Activated CD4-positive, alpha-beta T cell treated with anti-CD3 and anti-CD28 coated beads, Interleukin-2, amount 10 ng/mL, durations not matched to agents 7 days and 5 days (primary cell): Measurements from ENCODE around the gene HADHA. TPM values are rescaled to one million over a fixed set of nuclear protein-coding genes. Genes with fewer than 3 reads are reported as not detected.

ENCODE experiments used
- CTCF ChIA-PET: fragments of 350-600 bp; sonication (Branson Sonifier 250); formaldehyde crosslinking; loops from one replicate; lab custom pipeline; 2021; ENCODE audit warnings: antibody characterized with exemption; lab: Charles Lee
- POLR2A ChIA-PET: fragments of 350-600 bp; sonication (Branson Sonifier 250); formaldehyde crosslinking; loops from one replicate; lab custom pipeline; 2021; ENCODE audit warnings: antibody characterized with exemption; lab: Charles Lee
- DNase-seq: peaks from one replicate; pipeline ENCODE4 v3.0.0-alpha.2; 2020
- H3K27ac Mint-ChIP-seq: one replicate; pipeline ENCODE4 v1.8.0; 2021; ENCODE audit warnings: mild to moderate bottlenecking, moderate library complexity, mixed read lengths
- H3K27me3 Mint-ChIP-seq: one replicate; pipeline ENCODE4 v1.8.0; 2021; ENCODE audit warnings: mixed read lengths
- H3K36me3 Mint-ChIP-seq: one replicate; pipeline ENCODE4 v1.8.0; 2021; ENCODE audit warnings: low read depth, mixed read lengths
- H3K4me1 Mint-ChIP-seq: one replicate; pipeline ENCODE4 v1.8.0; 2021; ENCODE audit warnings: mixed read lengths
- H3K4me3 Mint-ChIP-seq: one replicate; pipeline ENCODE4 v1.8.0; 2021; ENCODE audit warnings: mild to moderate bottlenecking, moderate library complexity, mixed read lengths
- H3K9me3 Mint-ChIP-seq: one replicate; pipeline ENCODE4 v1.8.0; 2021; ENCODE audit warnings: mixed read lengths
- total RNA-seq, 2 experiments: library from RNA; stranded (reverse); gene quantifications; one replicate each; pipeline ENCODE4 v1.2.3, GENCODE V29; 2021

The HADHA gene
- total RNA-seq, 2 experiments from 2014 or later, result 117 to 124 TPM

- Mint-ChIP-seq H3K36me3 (peaks cover 60% of the 10 kb centered on the region), H3K9me3 (no peaks in the 10 kb centered on the region), H3K27me3 (no peaks in the 10 kb centered on the region), H3K4me1 (no peaks in the 10 kb centered on the region), H3K4me3 (no peak overlapping the region), H3K27ac (no peak overlapping the region)
- ChIA-PET CTCF (no interaction called here), POLR2A (no interaction called here)
- no peak for DNase-seq
These were observed 40.5 kb downstream of the HADHA start for GRCh38 chr2:26203906-26204305.

GRCh38 chr2:26202981-26203490, 41.4 kb downstream of the HADHA start:
- Mint-ChIP-seq H3K36me3 (peaks cover 56% of the 10 kb centered on the region), H3K4me3 (no peak overlapping the region), H3K27ac (no peak overlapping the region), H3K4me1 (no peaks in the 10 kb centered on the region), H3K9me3 (no peaks in the 10 kb centered on the region), H3K27me3 (no peaks in the 10 kb centered on the region)
- no peak for DNase-seq
- ChIA-PET POLR2A (no interaction called here), CTCF (no interaction called here)

- ChIA-PET CTCF (interaction anchor here (1.6 kb wide), 1 partner anchor 13 kb away, joined by 12 read pairs; no protein-coding TSS in a partner anchor), POLR2A (no interaction called here)
- peaks cover 58% of the 10 kb centered on the region for H3K36me3 Mint-ChIP-seq
- no peaks in the 10 kb centered on the region for H3K27me3 Mint-ChIP-seq
- H3K9me3 Mint-ChIP-seq, result no peaks in the 10 kb centered on the region
- no peak for DNase-seq
- no peak overlapping the region for H3K27ac Mint-ChIP-seq
- H3K4me3 Mint-ChIP-seq, result no peak overlapping the region
- no peaks in the 10 kb centered on the region for H3K4me1 Mint-ChIP-seq
These were observed 46.9 kb downstream of the HADHA start for GRCh38 chr2:26197516-26197915.

- Mint-ChIP-seq H3K27ac (no peak overlapping the region), H3K36me3 (peaks cover 52% of the 10 kb centered on the region), H3K4me3 (no peak overlapping the region), H3K9me3 (no peaks in the 10 kb centered on the region), H3K4me1 (no peaks in the 10 kb centered on the region), H3K27me3 (no peaks in the 10 kb centered on the region)
- no peak for DNase-seq
- ChIA-PET CTCF (interaction anchor here (0.9 kb wide), 1 partner anchor 12 kb away, joined by 4 read pairs; no protein-coding TSS in a partner anchor), POLR2A (no interaction called here)
These were observed 47.6 kb downstream of the HADHA start for GRCh38 chr2:26196683-26197418.

GRCh38 chr2:26195040-26195984, 49.1 kb downstream of the HADHA start:
- Mint-ChIP-seq H3K27me3 (no peaks in the 10 kb centered on the region), H3K27ac (no peak overlapping the region), H3K36me3 (peaks cover 53% of the 10 kb centered on the region), H3K4me3 (no peak overlapping the region), H3K9me3 (no peaks in the 10 kb centered on the region), H3K4me1 (no peaks in the 10 kb centered on the region)
- ChIA-PET CTCF (interaction anchor here (0.6 to 2.3 kb wide), 4 partner anchors 10 to 295 kb away, joined by 3 to 12 read pairs (median 4); no protein-coding TSS in a partner anchor), POLR2A (no interaction called here)
- no peak for DNase-seq

- Mint-ChIP-seq H3K27ac (no peak overlapping the region), H3K4me1 (no peaks in the 10 kb centered on the region), H3K4me3 (no peak overlapping the region), H3K27me3 (no peaks in the 10 kb centered on the region), H3K9me3 (no peaks in the 10 kb centered on the region), H3K36me3 (peaks cover 48% of the 10 kb centered on the region)
- DNase-seq, result no peak
- POLR2A ChIA-PET, result no interaction called here
- CTCF ChIA-PET, result interaction anchor here (1.2 to 2.3 kb wide), 3 partner anchors 9 to 17 kb away, joined by 4 to 12 read pairs (median 5); no protein-coding TSS in a partner anchor
These were observed 50.7 kb downstream of the HADHA start for GRCh38 chr2:26193578-26194231.

- Mint-ChIP-seq H3K27ac (no peak overlapping the region), H3K36me3 (peaks cover 32% of the 10 kb centered on the region), H3K4me3 (no peak overlapping the region), H3K27me3 (no peaks in the 10 kb centered on the region), H3K9me3 (no peaks in the 10 kb centered on the region), H3K4me1 (peaks cover 3% of the 10 kb centered on the region)
- no peak for DNase-seq
- ChIA-PET CTCF (interaction anchor here (1.1 to 1.6 kb wide), 2 partner anchors 8 to 276 kb away, joined by 3 to 4 read pairs; no protein-coding TSS in a partner anchor), POLR2A (no interaction called here)
These were observed 52.9 kb downstream of the HADHA start for GRCh38 chr2:26191316-26192159.

GRCh38 chr2:26190369-26190768, 54.1 kb downstream of the HADHA start:
- Mint-ChIP-seq H3K27ac (no peak overlapping the region), H3K4me3 (no peak overlapping the region), H3K4me1 (peaks cover 8% of the 10 kb centered on the region), H3K9me3 (no peaks in the 10 kb centered on the region), H3K27me3 (peaks cover 4% of the 10 kb centered on the region), H3K36me3 (peaks cover 25% of the 10 kb centered on the region)
- ChIA-PET POLR2A (no interaction called here), CTCF (no interaction called here)
- no peak for DNase-seq

- no peak for DNase-seq
- ChIA-PET POLR2A (no interaction called here), CTCF (interaction anchor here (0.9 kb wide), 1 partner anchor 9 kb away, joined by 3 read pairs; no protein-coding TSS in a partner anchor)
- H3K9me3 Mint-ChIP-seq, result no peaks in the 10 kb centered on the region
- H3K4me3 Mint-ChIP-seq, result no peak overlapping the region
- no peak overlapping the region for H3K27ac Mint-ChIP-seq
- H3K27me3 Mint-ChIP-seq, result peaks cover 7% of the 10 kb centered on the region
- peaks cover 20% of the 10 kb centered on the region for H3K36me3 Mint-ChIP-seq
- H3K4me1 Mint-ChIP-seq, result peaks cover 11% of the 10 kb centered on the region
These were observed 54.7 kb downstream of the HADHA start for GRCh38 chr2:26189751-26190150.

GRCh38 chr2:26189123-26189522, 55.3 kb downstream of the HADHA start:
- Mint-ChIP-seq H3K36me3 (peaks cover 16% of the 10 kb centered on the region), H3K27ac (no peak overlapping the region), H3K9me3 (no peaks in the 10 kb centered on the region), H3K27me3 (peaks cover 7% of the 10 kb centered on the region), H3K4me1 (peaks cover 11% of the 10 kb centered on the region), H3K4me3 (no peak overlapping the region)
- ChIA-PET POLR2A (no interaction called here), CTCF (interaction anchor here (0.9 kb wide), 1 partner anchor 8 kb away, joined by 3 read pairs; no protein-coding TSS in a partner anchor)
- no peak for DNase-seq

- no peak overlapping the region for H3K27ac Mint-ChIP-seq
- POLR2A ChIA-PET, result no interaction called here
- CTCF ChIA-PET, result interaction anchor here (0.6 to 0.9 kb wide), 3 partner anchors 12 to 160 kb away, joined by 3 to 4 read pairs (median 3); no protein-coding TSS in a partner anchor
- H3K9me3 Mint-ChIP-seq, result no peaks in the 10 kb centered on the region
- peaks cover 10% of the 10 kb centered on the region for H3K36me3 Mint-ChIP-seq
- peaks cover 10% of the 10 kb centered on the region for H3K27me3 Mint-ChIP-seq
- peaks cover 15% of the 10 kb centered on the region for H3K4me1 Mint-ChIP-seq
- H3K4me3 Mint-ChIP-seq, result no peak overlapping the region
- no peak for DNase-seq
These were observed 56.8 kb downstream of the HADHA start for GRCh38 chr2:26187537-26188104.
